Heart left ventricle (tissue), 16 donors: ENCODE data around the gene SART1. TPM values are rescaled to one million over a fixed set of nuclear protein-coding genes. Genes with fewer than 3 reads are reported as not detected.

Source experiments
- ATAC-seq, 4 donors: fragments of 200-7000 bp; cut with Tn5 transposase; one replicate each; pipeline ENCODE4 v1.9.1; 2020 to 2022; ENCODE audit warnings: moderate library complexity in 4 of 4, mild to moderate bottlenecking in 3 of 4, moderate number of reproducible peaks in 1 of 4
- DNase-seq, 5 donors: peaks; one replicate each; pipeline ENCODE4 v3.0.0-alpha.2; 2020
- H3K27ac ChIP-seq, 12 donors: fragments of 200-600 bp; sonication (generic) in 4 of 12; one replicate each; pipeline versions ENCODE4 v1.5.0 to v1.8.0; 2016 to 2022; ENCODE audit warnings: mild to moderate bottlenecking in 2 of 12
- H3K27me3 ChIP-seq, 9 donors: fragments of 200-600 bp; sonication (generic) in 2 of 9; one replicate each; pipeline versions ENCODE4 v1.5.1 to v1.8.0; 2016 to 2022; ENCODE audit warnings: mild to moderate bottlenecking in 3 of 9
- H3K36me3 ChIP-seq, 9 donors: fragments of 200-600 bp; sonication (generic) in 2 of 9; one replicate each; pipeline versions ENCODE4 v1.5.0 to v1.8.0; 2018 to 2022; ENCODE audit warnings: mild to moderate bottlenecking in 2 of 9
- H3K4me1 ChIP-seq, 12 donors: fragments of 200-600 bp; sonication (generic) in 4 of 12; one replicate each; pipeline versions ENCODE4 v1.5.0 to v1.8.0; 2016 to 2022; ENCODE audit warnings: mild to moderate bottlenecking in 3 of 12
- H3K4me3 ChIP-seq, 12 donors: fragments of 200-600 bp; sonication (generic) in 4 of 12; one replicate each; pipeline versions ENCODE4 v1.5.0 to v1.8.0; 2017 to 2022; ENCODE audit warnings: mild to moderate bottlenecking in 9 of 12, moderate library complexity in 4 of 12
- H3K9me3 ChIP-seq, 12 donors: fragments of 200-600 bp; sonication (generic) in 4 of 12; one replicate each; pipeline versions ENCODE4 v1.5.0 to v1.8.0; 2016 to 2022; ENCODE audit warnings: mild to moderate bottlenecking in 1 of 12
- CTCF ChIP-seq, 12 donors: fragments of 200-600 bp; sonication (generic) in 4 of 12; IDR thresholded peaks; one replicate each; pipeline versions ENCODE4 v1.5.0 to v1.8.0; 2018 to 2022; ENCODE audit warnings: antibody characterized with exemption in 12 of 12, mild to moderate bottlenecking in 5 of 12
- POLR2A ChIP-seq, 2 donors: fragments of 450-650 bp; IDR thresholded peaks; one replicate each; pipeline ENCODE4 v1.6.1; 2017; ENCODE audit warnings: antibody characterized with exemption in 2 of 2, mild to moderate bottlenecking in 2 of 2, moderate library complexity in 2 of 2
- WGBS, 4 donors: extraction: QIAGEN DNeasy Blood & Tissue Kit in 2 of 4; methylation state at CpG; one replicate each; pipeline versions ENCODE4 v1.1.5 to v1.1.7; 2013 to 2018; 5-methylcytosine and 5-hydroxymethylcytosine counted together
- intact Hi-C, 10 donors: fragments of 100-400 bp; cut with DNase I; formaldehyde crosslinking; loops; one replicate each; pipeline versions ENCODE4 v1.11.1 to v1.14.2; 2022
- polyA plus RNA-seq, 2 donors: library from polyadenylated mRNA; stranded (reverse); fragments of 200-250 nt; gene quantifications; one replicate each; pipeline ENCODE4 v1.2.3, GENCODE V29; 2013
- total RNA-seq, 9 donors: library from RNA; depleted of rRNA in 2 of 9; stranded (reverse); fragments of >200 nt in 2 of 9; fragmentation: NEBNext Ultra II Directional in 3 of 9; extraction: Animal tissue kit (Norgen Biotek cat#: 25700) in 3 of 9; gene quantifications; one replicate each; pipeline versions ENCODE4 v1.1.0 to v1.2.4, GENCODE V29; 2016 to 2023
- donor health status: ischemic (EF 13 %, LVEDD 7.1; RV severe dilation, severe dysfunction).
- donor health status: healthy with polysubstance abuse.
- donor health status: DM: no; HTN: yes; CAD: no.
- donor health status: DM: no; HTN: no; CAD: no.
- donor health status: ischemic (EF 25% LVEDD 6.9; RV normal size, moderate dysfunction).
- donor health status: ischemic (EF 25% LVEDD 5.7; RV mildly dilated, moderate dysfunction).
- donor health status: healthy.
- donor health status: DM: yes; HTN: yes; CAD: no.
- donor health status: ischemic (EF 35%, LVEDD 5.7; RV mildly dilated, moderate dysfunction).
- donor health status: nonischemic (EF 11% LVEDD 7.7; RV severe dilation, severe dysfunction).
- donor health status: DM: yes; HTN: yes; CAD: no.
- donor health status: PGD.
- donor health status: ischemic (EF 29% LVEDD 5.4; RV normal size, mild dysfunction).
- donor health status: nonischemic (EF 23%, LVEDD 6.1; RV moderate dilation, normal function).

SART1 gene
- total and polyA plus RNA-seq, 11 donors = 21.6 to 70.1 (median 31.5) TPM

- Histone ChIP-seq H3K9me3 (no peaks in the 10 kb centered on the region), H3K27ac (no peak overlapping the region), H3K4me1 (peaks cover 9 to 29% (median 18%) of the 10 kb centered on the region in 12 donors), H3K4me3 (no peak overlapping the region), H3K36me3 (peaks cover 0 to 23% (median 17%) of the 10 kb centered on the region in 9 donors), H3K27me3 (no peaks in the 10 kb centered on the region)
- TF ChIP-seq CTCF (IDR thresholded peaks at IDR 0.05) = no peak
- no peak for TF ChIP-seq POLR2A (IDR thresholded peaks at IDR 0.05)
- ATAC-seq (no peak), DNase-seq (no peak)
- WGBS, 4 donors = 76 to 89% (median 88%) methylated on average over 3 of the region's 3 CpGs
- intact Hi-C loops = loop anchor here in 5 of 10 donors (5.0 kb wide), 3 partner anchors 35 to 40 kb away; partner anchors contain the start of gene SART1 (in 2 of the 5)
Measured at GRCh38 chr11:65922565-65922964, 39.0 kb upstream of the SART1 start.

GRCh38 chr11:65925397-65925796 is 36.1 kb upstream of the SART1 start:
- Histone ChIP-seq H3K27ac (no peak overlapping the region), H3K4me1 (peaks cover 2 to 31% (median 6%) of the 10 kb centered on the region in 12 donors), H3K27me3 (no peaks in the 10 kb centered on the region), H3K9me3 (no peaks in the 10 kb centered on the region), H3K4me3 (no peak overlapping the region), H3K36me3 (peaks cover 0 to 22% (median 17%) of the 10 kb centered on the region in 9 donors)
- DNase-seq = no peak
- intact Hi-C loops = no loop called here
- TF ChIP-seq CTCF (IDR thresholded peaks at IDR 0.05) (no peak), POLR2A (IDR thresholded peaks at IDR 0.05) (no peak)
- WGBS, 4 donors = 42 to 60% (median 56%) methylated on average over 2 of the region's 2 CpGs
- no peak for ATAC-seq

GRCh38 chr11:65927904-65928397 is 33.6 kb upstream of the SART1 start:
- H3K36me3 ChIP-seq = peaks cover 0 to 7% (median 5%) of the 10 kb centered on the region in 9 donors
- DNase-seq (peak in 3 of 5 donors; percentile 34 to 51 (median 47)), ATAC-seq (peak in 1 of 4 donors; percentile 64)
- 55 to 64% (median 59%) methylated on average over 9 of the region's 9 CpGs for WGBS, 4 donors
- H3K4me3 ChIP-seq = peak overlapping the region in 3 of 12 donors; percentile 8 to 27 (median 12)
- peaks cover 0 to 22% (median 0%) of the 10 kb centered on the region in 12 donors for H3K4me1 ChIP-seq
- peaks cover 0 to under 1% (median 0%) of the 10 kb centered on the region in 9 donors for H3K27me3 ChIP-seq
- no peak for TF ChIP-seq POLR2A (IDR thresholded peaks at IDR 0.05)
- H3K27ac ChIP-seq = peak overlapping the region in 2 of 12 donors; percentile 37 to 84
- intact Hi-C loops = no loop called here
- H3K9me3 ChIP-seq = no peaks in the 10 kb centered on the region

- H3K27ac ChIP-seq = peak overlapping the region in 1 of 12 donors; percentile 84
- no peak for TF ChIP-seq POLR2A (IDR thresholded peaks at IDR 0.05)
- no peak for TF ChIP-seq CTCF (IDR thresholded peaks at IDR 0.05)
- WGBS, 4 donors = 56 to 73% (median 65%) methylated on average over 6 of the region's 6 CpGs
- no peaks in the 10 kb centered on the region for H3K9me3 ChIP-seq
- ATAC-seq = no peak
- peaks cover 0 to 22% (median 0%) of the 10 kb centered on the region in 12 donors for H3K4me1 ChIP-seq
- peak overlapping the region in 1 of 12 donors; percentile 27 for H3K4me3 ChIP-seq
- intact Hi-C loops = no loop called here
- H3K27me3 ChIP-seq = peaks cover 0 to 7% (median 0%) of the 10 kb centered on the region in 9 donors
- H3K36me3 ChIP-seq = peaks cover 0 to under 1% (median 0%) of the 10 kb centered on the region in 9 donors
- DNase-seq = no peak
Measured at GRCh38 chr11:65928667-65929066, 32.9 kb upstream of the SART1 start.
